NB4 (cell line): Measurements from ENCODE around the gene LPAR3.

ENCODE experiments used
- DNase-seq: peaks from one replicate; pipeline ENCODE4 v3.0.0; 2010; ENCODE audit warnings: low read depth
- H3K4me3 ChIP-seq: one replicate; pipeline ENCODE4 v1.5.1; 2011; ENCODE audit warnings: mild to moderate bottlenecking, low read depth, low read length, moderate library complexity
- MYC ChIP-seq: IDR thresholded peaks from 2 replicates; pipeline ENCODE4 v1.6.1; 2011; ENCODE audit warnings: low read depth, low read length
- POLR2A ChIP-seq: IDR thresholded peaks from 2 replicates; pipeline ENCODE4 v1.6.1; 2011; ENCODE audit warnings: mild to moderate bottlenecking; ENCODE audit not compliant: insufficient read length; ENCODE audit errors: extremely low read depth
- TF ChIP-seq, protein P1 (sequence below): IDR thresholded peaks from 2 replicates; pipeline ENCODE4 v1.6.1; 2011; ENCODE audit warnings: low read depth, low read length
- TF ChIP-seq, protein P2 (sequence below): IDR thresholded peaks from one replicate; pipeline ENCODE4 v1.5.1; 2012; ENCODE audit warnings: low read depth, low read length

The LPAR3 gene

DNA sequence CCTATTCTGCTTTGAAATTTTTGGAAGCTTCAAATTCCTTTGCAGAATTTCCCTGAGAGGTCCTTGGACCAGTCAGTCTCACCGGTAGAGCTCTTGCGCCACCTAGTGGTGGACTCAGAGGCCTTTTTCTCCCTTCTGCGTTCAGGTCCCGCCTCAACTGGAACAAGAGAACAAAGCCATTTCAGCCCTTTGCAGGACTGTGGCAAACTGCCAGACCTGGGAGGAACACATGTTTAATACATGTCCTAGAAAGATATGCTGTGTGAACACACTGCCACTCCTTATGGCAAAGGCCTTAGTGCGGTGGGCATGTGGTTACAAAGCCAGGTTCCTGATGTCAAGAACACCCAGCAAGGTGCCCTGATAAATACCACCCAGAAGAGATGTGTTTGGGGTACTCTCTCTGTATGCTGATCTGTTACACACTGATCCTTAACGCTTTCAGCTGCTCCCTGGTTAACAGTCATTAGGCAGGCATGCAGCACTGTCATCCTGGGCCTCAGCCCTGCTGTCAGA is 120.5 kb downstream of the LPAR3 start:
- DNase-seq, result peak; percentile 75
- TF ChIP-seq POLR2A, result no peak
- TF ChIP-seq, protein P1, sequence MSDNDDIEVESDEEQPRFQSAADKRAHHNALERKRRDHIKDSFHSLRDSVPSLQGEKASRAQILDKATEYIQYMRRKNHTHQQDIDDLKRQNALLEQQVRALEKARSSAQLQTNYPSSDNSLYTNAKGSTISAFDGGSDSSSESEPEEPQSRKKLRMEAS, result no peak
- TF ChIP-seq, protein P2, sequence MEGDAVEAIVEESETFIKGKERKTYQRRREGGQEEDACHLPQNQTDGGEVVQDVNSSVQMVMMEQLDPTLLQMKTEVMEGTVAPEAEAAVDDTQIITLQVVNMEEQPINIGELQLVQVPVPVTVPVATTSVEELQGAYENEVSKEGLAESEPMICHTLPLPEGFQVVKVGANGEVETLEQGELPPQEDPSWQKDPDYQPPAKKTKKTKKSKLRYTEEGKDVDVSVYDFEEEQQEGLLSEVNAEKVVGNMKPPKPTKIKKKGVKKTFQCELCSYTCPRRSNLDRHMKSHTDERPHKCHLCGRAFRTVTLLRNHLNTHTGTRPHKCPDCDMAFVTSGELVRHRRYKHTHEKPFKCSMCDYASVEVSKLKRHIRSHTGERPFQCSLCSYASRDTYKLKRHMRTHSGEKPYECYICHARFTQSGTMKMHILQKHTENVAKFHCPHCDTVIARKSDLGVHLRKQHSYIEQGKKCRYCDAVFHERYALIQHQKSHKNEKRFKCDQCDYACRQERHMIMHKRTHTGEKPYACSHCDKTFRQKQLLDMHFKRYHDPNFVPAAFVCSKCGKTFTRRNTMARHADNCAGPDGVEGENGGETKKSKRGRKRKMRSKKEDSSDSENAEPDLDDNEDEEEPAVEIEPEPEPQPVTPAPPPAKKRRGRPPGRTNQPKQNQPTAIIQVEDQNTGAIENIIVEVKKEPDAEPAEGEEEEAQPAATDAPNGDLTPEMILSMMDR, result peak; percentile 75
- H3K4me3 ChIP-seq, result no peak overlapping the region

DNA sequence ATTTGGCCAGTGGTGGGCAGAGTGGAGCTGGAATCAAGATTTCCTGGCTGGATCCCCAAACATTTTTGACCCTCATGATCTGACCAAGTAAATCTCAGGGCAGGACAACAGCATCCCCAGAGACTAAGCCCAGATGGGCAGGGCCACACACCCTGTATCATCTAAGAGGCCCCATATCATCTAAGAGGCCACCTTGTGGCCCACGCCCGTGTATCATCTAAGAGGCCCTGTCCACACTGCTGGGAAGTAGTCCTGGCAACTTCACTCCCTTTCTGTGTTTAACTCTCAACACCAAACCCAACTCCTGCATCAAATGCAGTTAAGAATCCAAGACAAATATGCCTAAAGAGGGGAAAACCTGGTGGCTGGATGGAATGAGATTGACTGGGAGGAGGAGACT is 121.1 kb downstream of the LPAR3 start:
- TF ChIP-seq, protein P2, result no peak
- TF ChIP-seq MYC (no peak), POLR2A (no peak)
- TF ChIP-seq, protein P1, result no peak
- DNase-seq, result no peak
- no peak overlapping the region for H3K4me3 ChIP-seq

DNA sequence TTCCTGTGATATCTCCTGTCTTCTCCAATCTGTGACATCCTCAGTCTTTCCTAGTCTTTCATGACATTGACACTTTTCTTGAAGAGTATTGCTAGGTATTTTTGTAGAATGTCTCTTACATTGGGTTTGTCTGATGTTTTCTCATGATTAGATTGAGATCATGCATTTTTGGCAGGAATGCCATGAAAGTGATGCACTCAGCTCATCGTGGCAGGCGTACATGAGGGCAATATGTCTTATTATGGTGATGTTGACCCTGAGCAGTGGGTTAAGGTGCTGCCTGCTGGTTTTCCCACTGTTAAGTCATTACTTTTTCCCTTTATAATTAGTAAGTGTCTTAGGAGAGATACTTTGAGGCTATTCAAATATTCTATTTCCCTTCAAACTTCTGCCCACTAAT is 122.5 kb downstream of the LPAR3 start:
- TF ChIP-seq, protein P1, result no peak
- no peak overlapping the region for H3K4me3 ChIP-seq
- DNase-seq, result no peak

DNA sequence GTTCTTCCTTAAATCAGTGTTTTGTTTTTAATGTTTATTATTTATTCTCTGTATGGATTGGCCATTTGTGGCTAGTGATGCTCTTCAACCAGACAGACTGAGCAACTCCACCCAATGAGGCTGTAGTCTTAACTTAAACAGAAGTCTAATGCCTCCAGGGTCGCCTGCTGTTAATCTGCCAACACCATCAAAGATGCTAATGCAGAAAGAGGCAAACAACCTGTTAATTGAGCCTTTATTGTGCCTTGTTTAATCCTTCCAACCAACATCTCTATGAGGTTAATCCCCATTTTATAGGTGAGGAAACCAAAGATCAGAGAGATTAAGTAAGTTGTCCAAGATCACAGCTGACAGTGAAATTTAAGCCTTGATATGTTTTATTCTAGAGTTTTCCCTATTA is 123.4 kb downstream of the LPAR3 start:
- no peak overlapping the region for H3K4me3 ChIP-seq
- no peak for DNase-seq
- TF ChIP-seq MYC, result no peak
- no peak for TF ChIP-seq POLR2A
- TF ChIP-seq, protein P2, result no peak

DNA sequence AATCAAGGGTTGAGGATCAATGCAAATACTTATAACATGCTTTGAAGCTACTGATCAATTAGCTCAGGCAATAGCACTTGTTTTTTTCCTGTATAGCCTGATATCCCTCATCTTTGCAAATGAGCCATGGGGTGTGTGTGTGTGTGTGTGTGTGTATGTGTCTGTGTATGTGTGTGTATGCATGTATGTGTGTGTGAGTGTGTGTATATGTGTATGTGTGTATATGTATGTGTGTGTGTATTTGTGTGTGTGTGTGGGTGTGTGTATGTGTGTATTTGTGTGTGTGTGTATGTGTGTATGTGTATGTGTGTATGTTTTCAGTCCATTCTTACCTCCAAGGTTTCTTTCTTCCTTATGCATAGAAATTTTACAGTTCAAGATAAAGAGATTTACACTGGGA is 124.4 kb downstream of the LPAR3 start:
- H3K4me3 ChIP-seq, result no peak overlapping the region
- TF ChIP-seq, protein P2, result no peak
- TF ChIP-seq MYC (no peak), POLR2A (no peak)
- TF ChIP-seq, protein P1, result no peak
- DNase-seq, result no peak

DNA sequence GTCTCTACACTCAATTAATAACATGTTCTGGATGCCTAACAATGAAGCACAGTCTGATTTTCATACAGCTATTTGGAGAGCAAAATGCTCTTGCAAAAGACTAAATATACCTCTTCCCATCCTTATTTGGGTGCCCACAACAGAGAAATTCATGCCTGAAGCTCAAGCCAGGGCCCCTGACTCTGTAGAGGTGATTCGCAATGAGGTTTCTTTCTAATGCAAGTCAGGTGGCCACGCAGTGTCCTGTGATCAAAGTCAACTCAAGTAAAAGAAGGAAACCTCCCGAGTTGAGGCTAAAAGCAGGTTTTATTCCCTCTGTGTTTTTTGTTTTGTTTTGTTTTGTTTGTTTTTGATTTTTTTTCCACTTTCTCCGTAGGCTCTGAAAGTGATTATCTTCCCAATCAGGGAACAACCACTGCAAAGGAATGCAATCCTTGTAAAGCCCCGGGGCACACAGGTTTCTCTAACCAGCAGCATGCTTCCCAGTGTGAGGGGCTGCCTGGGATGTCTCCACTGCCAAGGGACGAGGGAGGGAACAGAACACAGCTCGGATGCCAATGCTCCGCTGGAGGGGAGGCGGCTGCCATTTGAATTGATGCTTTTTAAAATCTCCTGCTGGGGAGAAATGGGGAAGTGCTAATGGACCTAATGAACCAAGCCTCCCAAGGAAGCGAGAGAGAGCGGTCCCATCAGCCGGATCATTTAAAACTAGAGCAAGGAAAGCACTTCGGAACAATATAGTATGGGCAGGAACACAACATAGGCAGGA is 128.9 kb downstream of the LPAR3 start:
- H3K4me3 ChIP-seq, result no peak overlapping the region
- TF ChIP-seq, protein P1, result no peak

DNA sequence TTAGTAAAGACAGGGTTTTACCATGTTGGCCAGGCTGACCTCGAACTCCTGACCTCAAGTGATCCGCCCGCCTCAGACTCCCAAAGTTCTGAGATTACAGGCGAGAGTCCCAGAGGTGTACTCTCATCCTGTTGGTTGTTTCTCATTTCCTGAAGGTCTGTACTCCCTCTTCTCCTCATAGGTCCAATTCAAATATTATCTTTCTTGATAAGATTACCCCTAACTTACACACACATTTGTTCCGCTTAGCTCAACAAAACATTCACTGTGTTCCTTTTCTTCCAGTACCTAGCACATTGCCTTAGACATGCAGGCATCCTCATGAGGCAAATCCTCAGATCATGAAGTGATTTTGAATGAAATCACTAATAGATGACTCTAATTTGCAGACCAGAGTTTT is 130.3 kb downstream of the LPAR3 start:
- TF ChIP-seq POLR2A (no peak), MYC (no peak)
- TF ChIP-seq, protein P1, result no peak
- TF ChIP-seq, protein P2, result no peak
- DNase-seq, result no peak
- H3K4me3 ChIP-seq, result no peak overlapping the region

More for the DNA sequence above, 128.9 kb downstream of the LPAR3 start:
- no peak for DNase-seq
